Activated CD4-positive, alpha-beta T cell treated with anti-CD3 and anti-CD28 coated beads, Interleukin-2, amount 10 ng/mL, durations not matched to agents 7 days and 5 days (primary cell): Measurements from ENCODE around the gene POTEF. TPM values are rescaled to one million over a fixed set of nuclear protein-coding genes. Genes with fewer than 3 reads are reported as not detected.
"Not testable (repeated sequence)": the region's sequence is repeated elsewhere in the genome, so short reads cannot be mapped to it uniquely, and the experiment has no call there.

Experiments used
- CTCF ChIA-PET: fragments of 350-600 bp; sonication (Branson Sonifier 250); formaldehyde crosslinking; loops from one replicate; lab custom pipeline; 2021; ENCODE audit warnings: antibody characterized with exemption; lab: Charles Lee
- POLR2A ChIA-PET: fragments of 350-600 bp; sonication (Branson Sonifier 250); formaldehyde crosslinking; loops from one replicate; lab custom pipeline; 2021; ENCODE audit warnings: antibody characterized with exemption; lab: Charles Lee
- DNase-seq: peaks from one replicate; pipeline ENCODE4 v3.0.0-alpha.2; 2020
- H3K27ac Mint-ChIP-seq: one replicate; pipeline ENCODE4 v1.8.0; 2021; ENCODE audit warnings: mild to moderate bottlenecking, moderate library complexity, mixed read lengths
- H3K27me3 Mint-ChIP-seq: one replicate; pipeline ENCODE4 v1.8.0; 2021; ENCODE audit warnings: mixed read lengths
- H3K36me3 Mint-ChIP-seq: one replicate; pipeline ENCODE4 v1.8.0; 2021; ENCODE audit warnings: low read depth, mixed read lengths
- H3K4me1 Mint-ChIP-seq: one replicate; pipeline ENCODE4 v1.8.0; 2021; ENCODE audit warnings: mixed read lengths
- H3K4me3 Mint-ChIP-seq: one replicate; pipeline ENCODE4 v1.8.0; 2021; ENCODE audit warnings: mild to moderate bottlenecking, moderate library complexity, mixed read lengths
- H3K9me3 Mint-ChIP-seq: one replicate; pipeline ENCODE4 v1.8.0; 2021; ENCODE audit warnings: mixed read lengths
- total RNA-seq, 2 experiments: library from RNA; stranded (reverse); gene quantifications; one replicate each; pipeline ENCODE4 v1.2.3, GENCODE V29; 2021

POTEF gene
- not detected for total RNA-seq

DNA sequence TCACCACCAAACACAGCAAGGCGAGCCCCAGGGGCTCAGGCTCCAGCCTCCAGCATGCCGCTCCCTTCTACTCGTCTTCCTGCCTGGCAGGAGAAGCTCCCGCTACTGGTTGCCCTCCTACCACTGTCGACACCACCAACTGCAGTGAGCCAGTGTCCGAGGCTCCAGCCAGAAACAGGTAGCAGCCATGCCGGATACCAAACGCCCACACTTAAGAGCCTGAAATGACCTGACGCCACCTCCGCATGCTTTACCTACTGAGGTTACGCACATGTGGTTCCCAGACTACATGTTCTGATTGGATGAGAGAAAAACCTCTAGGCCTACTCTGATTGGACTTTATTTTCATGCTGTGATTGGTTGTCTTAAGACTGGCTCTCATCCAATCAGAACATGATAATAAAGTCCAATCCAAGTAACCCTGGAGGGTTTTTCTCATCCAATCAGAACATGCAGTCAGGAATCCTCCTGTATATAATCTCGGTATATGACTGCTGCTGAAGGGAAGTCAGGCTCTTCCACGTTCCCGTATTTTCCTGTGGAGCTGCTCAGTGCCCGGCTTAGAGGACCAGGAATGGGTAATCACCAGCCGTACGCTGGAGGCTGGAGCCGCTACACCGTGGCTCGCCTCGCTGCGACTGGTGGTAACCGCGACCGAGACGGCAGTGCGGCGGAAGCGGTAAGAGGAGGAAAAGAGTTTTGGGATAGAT lies at the start of gene POTEF:
Gene POTEF (minus strand): TSS at position 103 of the 710 bp plus-strand sequence. CDS start 8,707 bp downstream, outside the sequence.
- H3K36me3 Mint-ChIP-seq = not testable (repeated sequence)

DNA sequence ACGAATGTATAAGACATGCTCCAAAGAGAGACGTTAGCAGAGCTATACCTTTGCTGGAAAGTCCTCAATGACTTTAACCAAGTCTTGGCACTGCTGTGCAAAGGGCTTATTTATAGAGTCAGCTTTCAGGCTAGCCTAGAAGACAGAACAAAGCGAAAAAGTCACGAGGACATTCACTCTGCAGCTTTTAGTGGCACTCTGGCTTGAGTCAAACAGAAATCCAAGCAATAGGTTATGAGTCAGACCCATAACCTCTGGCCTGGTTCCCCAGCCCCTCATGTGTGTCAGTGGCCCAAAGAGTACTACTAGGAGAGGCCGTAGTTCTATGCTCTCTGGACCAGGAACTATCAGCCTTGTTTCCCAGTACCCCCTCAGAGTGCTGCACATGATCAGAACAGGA lies 45.8 kb upstream of the POTEF start:
- H3K27ac Mint-ChIP-seq = not testable (repeated sequence)
- peaks cover 22% of the 10 kb centered on the region for H3K36me3 Mint-ChIP-seq

More for the DNA sequence above, at the start of gene POTEF:
- H3K9me3 Mint-ChIP-seq, H3K27me3 Mint-ChIP-seq, DNase-seq, POLR2A ChIA-PET, H3K4me3 Mint-ChIP-seq, CTCF ChIA-PET, H3K27ac Mint-ChIP-seq, H3K4me1 Mint-ChIP-seq: not testable (repeated sequence)

DNA sequence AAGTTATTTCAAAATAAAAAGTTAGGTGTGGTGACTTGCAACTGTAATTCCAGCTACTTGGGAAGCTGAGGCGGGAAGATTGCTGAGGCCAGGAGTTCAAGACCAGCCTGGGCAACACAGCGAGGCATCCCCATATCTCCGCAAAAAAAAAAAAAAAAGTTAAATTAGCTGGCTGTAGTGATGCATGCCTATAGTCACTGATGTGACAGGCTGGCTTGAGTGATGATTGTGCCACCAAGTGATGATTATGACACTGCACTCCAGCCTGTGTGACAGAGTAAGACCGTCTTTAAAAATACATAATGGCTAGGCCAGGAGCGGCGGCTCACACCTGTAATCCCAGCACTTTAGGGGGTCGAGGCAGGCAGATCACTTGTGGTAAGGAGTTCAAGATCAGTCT lies 40.9 kb upstream of the POTEF start:
- Mint-ChIP-seq H3K36me3 (peaks cover 39% of the 10 kb centered on the region), H3K4me1 (peaks cover 16% of the 10 kb centered on the region), H3K27me3 (no peaks in the 10 kb centered on the region), H3K4me3 (no peak overlapping the region), H3K27ac (peak overlapping the region; percentile 31), H3K9me3 (no peaks in the 10 kb centered on the region)
- DNase-seq = no peak
- ChIA-PET CTCF (interaction anchor here (1.2 to 5.5 kb wide), 3 partner anchors 10 to 14 kb away, joined by 3 to 27 read pairs (median 4); partner anchors contain the start of genes MZT2B and SMPD4), POLR2A (interaction anchor here (1.1 kb wide), 1 partner anchor 171 kb away, joined by 3 read pairs; no protein-coding TSS in a partner anchor)

More for the DNA sequence above, 45.8 kb upstream of the POTEF start:
- H3K27me3 Mint-ChIP-seq, H3K4me3 Mint-ChIP-seq, CTCF ChIA-PET, H3K9me3 Mint-ChIP-seq, DNase-seq: not testable (repeated sequence)
- H3K4me1 Mint-ChIP-seq = peaks cover 15% of the 10 kb centered on the region
- POLR2A ChIA-PET = interaction anchor here (0.6 kb wide), 1 partner anchor 201 kb away, joined by 3 read pairs; no protein-coding TSS in a partner anchor

DNA sequence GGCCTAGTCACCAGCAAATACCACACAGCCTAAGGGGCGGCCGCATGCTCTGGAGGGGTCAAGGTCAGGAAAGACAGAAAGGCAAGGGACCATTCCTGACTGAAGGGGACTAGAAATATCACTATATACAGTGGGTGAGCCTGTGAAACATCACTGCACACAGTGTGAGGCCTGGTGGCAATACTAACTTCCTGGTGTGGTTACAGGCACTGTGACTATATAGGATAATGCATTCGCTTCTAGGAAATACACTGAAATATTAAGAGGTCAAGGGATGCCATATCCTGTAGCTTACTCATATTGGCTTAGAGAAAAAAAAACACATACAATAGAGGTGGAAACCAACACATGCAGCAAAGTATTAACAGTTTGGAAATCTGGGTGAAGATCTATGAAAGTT lies 40.1 kb upstream of the POTEF start:
- H3K9me3 Mint-ChIP-seq, DNase-seq, POLR2A ChIA-PET, H3K27me3 Mint-ChIP-seq, H3K4me3 Mint-ChIP-seq: not testable (repeated sequence)
- CTCF ChIA-PET = interaction anchor here (5.5 kb wide), 1 partner anchor 12 kb away, joined by 27 read pairs; the partner anchor contains the start of genes MZT2B and SMPD4
- peak overlapping the region; percentile 54 for H3K27ac Mint-ChIP-seq
- H3K4me1 Mint-ChIP-seq = peaks cover 16% of the 10 kb centered on the region
- H3K36me3 Mint-ChIP-seq = peaks cover 45% of the 10 kb centered on the region

DNA sequence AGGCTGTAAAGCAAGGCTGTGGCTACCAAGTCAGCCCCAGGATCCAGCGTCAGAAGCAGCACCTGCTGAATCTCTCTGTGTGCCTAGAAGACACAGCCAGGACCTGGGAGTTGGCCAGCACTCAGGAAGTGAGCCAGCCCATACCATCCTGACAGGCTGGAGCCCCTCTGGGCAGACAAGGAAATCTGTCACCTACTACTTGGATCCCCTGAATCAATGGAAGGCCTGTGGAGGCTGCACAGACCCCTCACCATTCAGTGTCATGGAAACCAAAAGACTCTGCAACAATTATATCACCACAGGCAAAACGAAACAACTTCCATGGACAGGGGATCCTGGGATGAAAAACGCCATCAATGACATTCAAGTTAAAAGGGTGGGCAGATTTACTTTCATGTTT lies 37.6 kb upstream of the POTEF start:
- H3K4me3 Mint-ChIP-seq, DNase-seq, H3K9me3 Mint-ChIP-seq, H3K27me3 Mint-ChIP-seq, POLR2A ChIA-PET: not testable (repeated sequence)
- CTCF ChIA-PET = interaction anchor here (5.5 kb wide), 1 partner anchor 15 kb away, joined by 27 read pairs; the partner anchor contains the start of genes MZT2B and SMPD4
- peak overlapping the region; percentile 25 for H3K27ac Mint-ChIP-seq
- H3K4me1 Mint-ChIP-seq = peaks cover 16% of the 10 kb centered on the region
- H3K36me3 Mint-ChIP-seq = peaks cover 42% of the 10 kb centered on the region

DNA sequence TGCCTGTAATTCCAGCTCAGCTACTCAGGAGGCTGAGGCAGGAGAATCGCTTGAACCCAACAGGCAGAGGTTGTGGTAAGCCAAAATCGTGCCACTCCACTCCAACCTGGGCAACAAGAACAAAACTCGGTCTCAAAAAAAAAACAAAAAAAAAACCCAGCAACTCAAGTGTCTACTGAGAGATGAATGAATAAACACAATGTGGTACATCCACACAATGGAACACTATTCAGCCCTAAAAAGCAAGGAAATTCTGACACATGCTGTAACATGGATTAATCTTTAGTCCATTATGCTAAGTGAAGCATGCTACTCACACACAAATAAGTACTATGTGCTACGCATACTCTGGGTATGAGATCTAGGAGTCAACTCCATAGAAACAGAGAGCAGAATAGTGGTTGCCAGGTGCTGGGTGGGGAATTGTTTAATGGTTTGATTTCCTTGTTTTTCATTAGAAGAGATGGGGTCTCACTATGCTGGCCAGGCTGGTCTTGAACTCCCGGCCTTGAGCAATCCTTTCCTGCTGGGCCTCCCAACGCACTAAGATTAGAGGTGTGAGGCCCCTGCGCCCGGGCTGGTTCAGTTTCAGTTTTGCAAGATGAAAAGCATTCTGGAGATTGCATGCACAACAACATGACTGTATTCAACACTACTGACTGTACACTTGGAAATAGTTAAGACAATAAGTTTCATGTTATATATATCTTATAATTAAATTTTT lies 36.4 kb upstream of the POTEF start:
- H3K4me1 Mint-ChIP-seq = peaks cover 14% of the 10 kb centered on the region
- no peak for DNase-seq
- CTCF ChIA-PET = interaction anchor here (0.6 kb wide), 1 partner anchor 208 kb away, joined by 4 read pairs; no protein-coding TSS in a partner anchor
- no peaks in the 10 kb centered on the region for H3K27me3 Mint-ChIP-seq
- H3K27ac Mint-ChIP-seq = no peak overlapping the region
- H3K4me3 Mint-ChIP-seq = no peak overlapping the region
- H3K9me3 Mint-ChIP-seq = no peaks in the 10 kb centered on the region
- H3K36me3 Mint-ChIP-seq = peaks cover 40% of the 10 kb centered on the region
- POLR2A ChIA-PET = no interaction called here

DNA sequence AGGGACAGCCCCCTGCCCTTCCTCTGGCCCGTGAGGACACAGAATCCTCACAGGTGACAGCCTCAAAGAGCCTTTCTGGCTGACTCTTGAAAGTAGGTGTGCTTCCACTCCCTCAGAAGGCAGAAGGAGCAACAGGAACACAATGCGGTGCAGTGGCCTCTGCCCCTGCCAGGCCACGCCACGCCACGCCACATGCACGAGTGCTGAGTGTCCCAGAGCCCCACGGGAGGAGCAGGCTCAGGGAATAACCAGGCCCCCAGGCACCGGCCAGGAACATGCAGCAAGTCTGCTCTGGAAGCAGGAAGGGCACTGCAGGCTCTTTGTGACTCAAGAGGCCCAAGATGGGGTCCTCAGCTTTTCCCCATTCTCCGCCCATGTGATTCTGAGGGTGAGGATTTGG lies 33.9 kb upstream of the POTEF start:
- CTCF ChIA-PET = no interaction called here
- Mint-ChIP-seq H3K36me3 (peaks cover 30% of the 10 kb centered on the region), H3K27me3 (no peaks in the 10 kb centered on the region), H3K4me3 (no peak overlapping the region), H3K9me3 (no peaks in the 10 kb centered on the region), H3K27ac (no peak overlapping the region), H3K4me1 (peaks cover 9% of the 10 kb centered on the region)
- DNase-seq = no peak
- POLR2A ChIA-PET = no interaction called here

DNA sequence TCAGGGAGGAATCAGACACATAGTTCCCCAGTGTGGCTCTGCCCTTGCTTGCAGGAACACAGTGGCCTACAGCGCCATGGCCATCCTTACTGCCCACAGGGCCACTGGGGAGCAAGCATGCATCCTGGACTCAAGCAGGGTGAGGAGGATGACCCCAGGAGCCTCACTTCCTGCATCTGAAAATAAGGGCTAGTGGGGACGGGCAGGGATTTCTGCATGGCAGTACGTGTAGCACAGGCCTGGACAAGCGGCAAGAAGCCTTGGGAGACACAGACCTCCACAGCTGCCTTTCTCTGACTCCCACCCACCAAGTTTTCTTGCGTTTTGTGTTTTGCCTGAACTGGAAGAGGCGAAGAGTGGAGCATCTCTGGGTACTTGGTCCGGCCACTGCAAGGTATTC lies 33.5 kb upstream of the POTEF start:
- H3K27me3 Mint-ChIP-seq, DNase-seq, CTCF ChIA-PET, H3K9me3 Mint-ChIP-seq, H3K27ac Mint-ChIP-seq, H3K4me3 Mint-ChIP-seq, H3K4me1 Mint-ChIP-seq, POLR2A ChIA-PET: not testable (repeated sequence)
- peaks cover 25% of the 10 kb centered on the region for H3K36me3 Mint-ChIP-seq

DNA sequence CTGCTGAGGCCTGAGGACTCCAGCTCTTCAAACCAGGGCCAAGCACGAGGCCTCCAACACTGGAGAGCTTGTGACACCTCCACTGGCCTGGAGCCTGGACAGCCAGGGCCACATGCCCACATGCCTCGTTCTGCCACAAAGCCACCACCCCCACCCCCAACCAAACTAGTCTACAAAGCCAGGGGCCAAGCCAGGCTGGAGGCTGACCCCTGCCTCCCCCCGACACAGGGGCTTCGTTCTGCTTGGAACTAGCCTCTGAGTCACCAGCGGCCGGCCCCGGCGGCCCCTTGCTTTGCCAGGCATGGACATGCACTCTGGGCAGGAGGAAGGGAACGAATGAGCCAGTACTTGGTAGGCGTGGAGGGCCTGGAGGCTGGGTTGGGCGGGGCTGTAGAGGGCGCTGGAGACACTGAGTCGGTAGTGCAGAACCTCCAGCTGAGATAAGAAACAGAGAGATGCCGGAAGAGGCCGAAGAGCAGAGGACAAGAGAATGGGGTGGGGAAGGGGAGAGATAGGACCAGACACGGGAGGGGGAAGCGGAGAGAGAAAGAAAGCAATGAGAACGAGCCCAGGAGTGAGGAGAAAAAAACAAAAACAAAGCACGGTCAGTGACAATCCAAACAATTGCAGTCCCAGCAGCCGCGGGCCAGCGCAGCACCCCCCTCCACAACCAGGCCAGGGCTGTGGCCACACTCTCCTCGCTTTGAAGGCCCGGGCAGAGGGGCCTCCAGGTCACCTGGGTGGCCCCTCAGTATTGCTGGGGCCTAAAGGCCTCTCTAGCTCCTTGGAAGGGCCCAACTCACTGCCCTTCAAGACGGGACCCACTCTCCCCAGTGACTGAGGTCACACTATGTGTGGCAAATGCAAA lies 32.0 kb upstream of the POTEF start:
- H3K27ac Mint-ChIP-seq, H3K4me1 Mint-ChIP-seq, POLR2A ChIA-PET, H3K27me3 Mint-ChIP-seq, H3K4me3 Mint-ChIP-seq, DNase-seq, H3K9me3 Mint-ChIP-seq: not testable (repeated sequence)
- CTCF ChIA-PET = interaction anchor here (2.0 kb wide), 1 partner anchor 20 kb away, joined by 4 read pairs; the partner anchor contains the start of gene SMPD4
- peaks cover 14% of the 10 kb centered on the region for H3K36me3 Mint-ChIP-seq

DNA sequence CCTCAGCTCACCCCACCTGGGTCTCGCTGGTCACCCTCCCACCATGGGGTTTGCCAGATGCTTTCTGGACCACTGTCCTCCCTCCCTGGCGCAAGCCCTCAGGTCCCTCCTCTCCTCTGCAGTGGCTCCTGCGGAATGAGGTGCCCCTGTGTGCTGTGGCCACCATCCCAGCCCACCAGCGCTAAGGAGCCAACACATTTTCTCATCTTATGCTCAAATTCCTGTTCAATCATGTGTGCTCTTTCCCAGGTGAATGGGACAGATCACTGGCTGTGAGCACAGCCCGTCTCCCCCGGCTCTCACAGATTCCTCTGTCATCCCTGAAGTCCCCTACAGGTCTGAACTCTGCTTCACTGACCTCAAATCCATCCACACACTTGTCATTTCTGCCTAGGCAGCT lies 31.1 kb upstream of the POTEF start:
- H3K27me3 Mint-ChIP-seq = no peaks in the 10 kb centered on the region
- CTCF ChIA-PET = interaction anchor here (0.6 to 2.0 kb wide), 2 partner anchors 21 to 720 kb away, joined by 4 to 5 read pairs; partner anchors contain the start of gene SMPD4
- H3K27ac Mint-ChIP-seq = no peak overlapping the region

DNA sequence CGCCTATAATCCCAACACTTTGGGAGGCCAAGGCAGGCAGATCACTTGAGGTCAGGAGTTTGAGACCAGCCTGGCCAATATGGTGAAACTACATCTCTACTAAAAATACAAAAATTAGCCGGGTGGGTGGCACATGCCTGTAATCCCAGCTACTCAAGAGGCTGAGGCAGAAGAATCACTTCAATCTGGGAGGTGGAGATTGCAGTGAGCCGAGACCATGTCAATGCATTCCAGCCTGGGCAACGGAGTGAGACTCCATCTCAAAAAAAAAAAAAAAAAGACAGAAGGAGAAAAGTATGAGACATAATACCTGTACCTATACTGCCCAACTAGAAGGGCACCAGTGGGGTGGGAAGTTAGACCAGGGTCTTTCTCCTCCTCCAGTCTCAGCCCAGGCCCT lies 30.4 kb upstream of the POTEF start:
- H3K4me3 Mint-ChIP-seq, H3K36me3 Mint-ChIP-seq, H3K27me3 Mint-ChIP-seq, H3K27ac Mint-ChIP-seq, POLR2A ChIA-PET, H3K9me3 Mint-ChIP-seq, H3K4me1 Mint-ChIP-seq, DNase-seq: not testable (repeated sequence)
- CTCF ChIA-PET = interaction anchor here (0.6 to 2.0 kb wide), 2 partner anchors 22 to 721 kb away, joined by 4 to 5 read pairs; partner anchors contain the start of gene SMPD4

More for the DNA sequence above, 31.1 kb upstream of the POTEF start:
- Mint-ChIP-seq H3K4me1 (peaks cover 7% of the 10 kb centered on the region), H3K4me3 (no peak overlapping the region), H3K36me3 (peaks cover 14% of the 10 kb centered on the region), H3K9me3 (no peaks in the 10 kb centered on the region)
- POLR2A ChIA-PET = no interaction called here
- no peak for DNase-seq

DNA sequence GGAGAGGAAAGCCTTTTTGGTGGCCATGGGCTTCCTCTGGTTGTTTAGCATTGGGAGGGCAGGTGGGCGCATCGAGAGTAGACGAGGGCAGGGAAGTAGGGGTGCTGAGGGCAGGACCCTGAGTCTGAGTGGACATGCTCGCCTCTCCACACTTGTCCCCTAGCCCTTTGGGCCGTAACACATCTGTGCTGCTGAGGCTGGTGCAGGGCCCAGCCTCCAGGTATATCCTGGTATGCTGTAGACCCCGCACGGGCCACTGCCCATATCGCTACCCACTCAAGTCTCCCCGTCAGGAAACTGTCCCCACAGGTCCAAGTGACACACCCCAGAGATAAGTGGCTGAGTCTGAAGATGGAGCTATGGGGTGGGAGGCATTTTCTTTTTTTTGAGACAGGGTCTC lies 29.6 kb upstream of the POTEF start:
- POLR2A ChIA-PET = no interaction called here
- no peak overlapping the region for H3K4me3 Mint-ChIP-seq
- no peaks in the 10 kb centered on the region for H3K27me3 Mint-ChIP-seq
- DNase-seq = no peak
- H3K4me1 Mint-ChIP-seq = peaks cover 7% of the 10 kb centered on the region
- CTCF ChIA-PET = interaction anchor here (0.7 kb wide), 1 partner anchor 1405 kb away, joined by 3 read pairs; no protein-coding TSS in a partner anchor
- no peak overlapping the region for H3K27ac Mint-ChIP-seq
- no peaks in the 10 kb centered on the region for H3K9me3 Mint-ChIP-seq
- peaks cover 8% of the 10 kb centered on the region for H3K36me3 Mint-ChIP-seq
